OCI-LY1 (cell line): ENCODE measurements around the gene CHST3.
"Not testable (repeated sequence)": the region's sequence is repeated elsewhere in the genome, so short reads cannot be mapped to it uniquely, and the experiment has no call there.

ENCODE experiments used
- H2AFZ ChIP-seq: fragments of 200-600 bp; sonication (generic), shearing (Covaris generic); 2 replicates; pipeline ENCODE4 v1.6.0; 2014; ENCODE audit warnings: antibody characterized with exemption, mild to moderate bottlenecking, low read length
- H3F3A ChIP-seq: fragments of 200-600 bp; sonication (generic), shearing (Covaris generic); 2 replicates; pipeline ENCODE4 v1.6.0; 2014; ENCODE audit warnings: mild to moderate bottlenecking, antibody characterized with exemption, low read length, moderate library complexity; ENCODE audit not compliant: insufficient read depth
- H3K27ac ChIP-seq: fragments of 200-600 bp; sonication (generic); 2 replicates; pipeline ENCODE4 v1.5.1; 2014; ENCODE audit warnings: low read length, mixed run types, mild to moderate bottlenecking, low read depth; ENCODE audit not compliant: poor library complexity, severe bottlenecking
- H3K27me3 ChIP-seq: fragments of 200-600 bp; sonication (generic); 2 replicates; pipeline ENCODE4 v1.6.0; 2014; ENCODE audit warnings: antibody characterized with exemption, mild to moderate bottlenecking, low read length, moderate library complexity; ENCODE audit not compliant: insufficient read depth
- H3K36me3 ChIP-seq: fragments of 200-600 bp; sonication (generic); 2 replicates; pipeline ENCODE4 v1.6.1; 2014; ENCODE audit warnings: mild to moderate bottlenecking, antibody characterized with exemption, low read length, moderate library complexity, mixed read lengths; ENCODE audit not compliant: insufficient read depth
- H3K4me1 ChIP-seq: fragments of 200-600 bp; sonication (generic); 2 replicates; pipeline ENCODE4 v1.5.1; 2014; ENCODE audit warnings: mild to moderate bottlenecking, low read length, moderate library complexity; ENCODE audit not compliant: insufficient read depth, severe bottlenecking
- H3K4me2 ChIP-seq: fragments of 200-600 bp; sonication (generic), shearing (Covaris generic); 2 replicates; pipeline ENCODE4 v1.6.1; 2014; ENCODE audit warnings: low read length
- H3K4me3 ChIP-seq: fragments of 200-600 bp; sonication (generic); 2 replicates; pipeline ENCODE4 v1.5.1; 2014; ENCODE audit warnings: low read length, low read depth, mild to moderate bottlenecking, mixed read lengths; ENCODE audit not compliant: poor library complexity, severe bottlenecking
- H3K79me2 ChIP-seq: fragments of 200-600 bp; shearing (Covaris generic); 2 replicates; pipeline ENCODE4 v1.6.1; 2016; ENCODE audit warnings: mixed run types, low read length, mixed read lengths; ENCODE audit not compliant: insufficient read depth
- H3K9ac ChIP-seq: fragments of 200-600 bp; sonication (generic), shearing (Covaris generic); 2 replicates; pipeline ENCODE4 v1.6.1; 2014; ENCODE audit warnings: mild to moderate bottlenecking, low read length, mixed read lengths
- H3K9me2 ChIP-seq: fragments of 200-600 bp; sonication (generic), shearing (Covaris generic); 2 replicates; pipeline ENCODE4 v1.6.1; 2014; ENCODE audit warnings: low read depth, mild to moderate bottlenecking, low read length, mixed read lengths
- H3K9me3 ChIP-seq: fragments of 200-600 bp; shearing (Covaris generic); 2 replicates; pipeline ENCODE4 v1.6.1; 2014; ENCODE audit warnings: low read length, mixed read lengths
- H4K20me1 ChIP-seq: fragments of 200-600 bp; sonication (generic), shearing (Covaris generic); 2 replicates; pipeline ENCODE4 v1.6.0; 2016; ENCODE audit warnings: mild to moderate bottlenecking, low read length; ENCODE audit not compliant: insufficient read depth
- CTCF ChIP-seq: fragments of 200-600 bp; sonication (generic), shearing (Covaris generic); IDR thresholded peaks from 2 replicates; pipeline ENCODE4 v1.5.1; 2017; ENCODE audit warnings: mild to moderate bottlenecking, antibody characterized with exemption, low read length, moderate library complexity, mixed read lengths
- EZH2 ChIP-seq: fragments of 200-600 bp; sonication (generic), shearing (Covaris generic); IDR thresholded peaks from 2 replicates; pipeline ENCODE4 v1.8.0; 2017; ENCODE audit warnings: borderline replicate concordance, mixed run types, mild to moderate bottlenecking, antibody characterized with exemption, low read length, moderate library complexity, mixed read lengths

CHST3 gene

GRCh38 chr10:72029414-72029813 lies 65.2 kb downstream of the CHST3 start:
- Histone ChIP-seq H2AFZ (no peak overlapping the region), H3K79me2 (no peaks in the 10 kb centered on the region), H3K27ac (no peak overlapping the region), H4K20me1 (no peaks in the 10 kb centered on the region), H3K9me3 (no peaks in the 10 kb centered on the region), H3K27me3 (peaks cover 13% of the 10 kb centered on the region; the same call in 1 of the 2 replicates), H3K9ac (no peak overlapping the region), H3K4me1 (no peaks in the 10 kb centered on the region), H3K36me3 (no peaks in the 10 kb centered on the region), H3K9me2 (no peaks in the 10 kb centered on the region), H3K4me3 (no peak overlapping the region), H3F3A (no peaks in the 10 kb centered on the region), H3K4me2 (no peak overlapping the region)
- no peak for TF ChIP-seq CTCF
- no peak for TF ChIP-seq EZH2

GRCh38 chr10:72030762-72031543 lies 66.8 kb downstream of the CHST3 start:
- H3K79me2 ChIP-seq = no peaks in the 10 kb centered on the region

GRCh38 chr10:72031706-72032105 lies 67.5 kb downstream of the CHST3 start:
- Histone ChIP-seq H3F3A (no peaks in the 10 kb centered on the region), H3K4me2 (no peak overlapping the region), H3K9me3 (no peaks in the 10 kb centered on the region), H3K4me3 (no peak overlapping the region), H3K27ac (no peak overlapping the region), H3K36me3 (no peaks in the 10 kb centered on the region), H4K20me1 (no peaks in the 10 kb centered on the region), H3K9me2 (no peaks in the 10 kb centered on the region), H3K27me3 (peaks cover 14% of the 10 kb centered on the region; the same call in 1 of the 2 replicates), H3K9ac (no peak overlapping the region), H3K4me1 (no peaks in the 10 kb centered on the region), H3K79me2 (no peaks in the 10 kb centered on the region), H2AFZ (no peak overlapping the region)
- no peak for TF ChIP-seq EZH2
- TF ChIP-seq CTCF = no peak

More at GRCh38 chr10:72030762-72031543, 66.8 kb downstream of the CHST3 start:
- no peak overlapping the region for H3K4me2 ChIP-seq
- H3K4me3 ChIP-seq = no peak overlapping the region
- no peak overlapping the region for H3K9ac ChIP-seq
- no peaks in the 10 kb centered on the region for H3K9me3 ChIP-seq
- H3K27me3 ChIP-seq = peaks cover 14% of the 10 kb centered on the region; the same call in 1 of the 2 replicates
- H3K9me2 ChIP-seq = no peaks in the 10 kb centered on the region
- no peak overlapping the region for H2AFZ ChIP-seq
- no peaks in the 10 kb centered on the region for H4K20me1 ChIP-seq
- no peak for TF ChIP-seq CTCF
- no peak for TF ChIP-seq EZH2
- no peak overlapping the region for H3K27ac ChIP-seq
- H3F3A ChIP-seq = no peaks in the 10 kb centered on the region
- no peaks in the 10 kb centered on the region for H3K36me3 ChIP-seq
- H3K4me1 ChIP-seq = no peaks in the 10 kb centered on the region

GRCh38 chr10:72032409-72033162 lies 68.4 kb downstream of the CHST3 start:
- not testable (repeated sequence) for H3F3A ChIP-seq, H4K20me1 ChIP-seq, H3K9ac ChIP-seq, H3K4me3 ChIP-seq, H3K4me1 ChIP-seq, H2AFZ ChIP-seq, H3K27ac ChIP-seq, H3K36me3 ChIP-seq, H3K79me2 ChIP-seq, H3K9me2 ChIP-seq, H3K9me3 ChIP-seq, H3K4me2 ChIP-seq
- peaks cover 14% of the 10 kb centered on the region; the same call in 1 of the 2 replicates for H3K27me3 ChIP-seq
